Uterus (tissue), 2 donors: ENCODE data around the gene TMEM156.
"Not testable (repeated sequence)": the region's sequence is repeated elsewhere in the genome, so short reads cannot be mapped to it uniquely, and the experiment has no call there.

Source experiments
- POLR2A ChIP-seq, 2 donors: fragments of 450-650 bp; IDR thresholded peaks; one replicate each; pipeline ENCODE4 v1.6.1; 2016; ENCODE audit warnings: antibody characterized with exemption in 2 of 2, mild to moderate bottlenecking in 1 of 2, moderate library complexity in 1 of 2
- TF ChIP-seq, protein P1 (sequence below), 4 experiments: fragments of 200-600 bp in 2 of 4; fragments of 450-650 bp in 2 of 4; sonication (generic) in 2 of 4; IDR thresholded peaks; one replicate each; pipeline ENCODE4 v1.5.1; 2016 to 2019; ENCODE audit warnings: antibody characterized with exemption in 4 of 4, mild to moderate bottlenecking in 2 of 4, moderate library complexity in 1 of 4

DNA sequence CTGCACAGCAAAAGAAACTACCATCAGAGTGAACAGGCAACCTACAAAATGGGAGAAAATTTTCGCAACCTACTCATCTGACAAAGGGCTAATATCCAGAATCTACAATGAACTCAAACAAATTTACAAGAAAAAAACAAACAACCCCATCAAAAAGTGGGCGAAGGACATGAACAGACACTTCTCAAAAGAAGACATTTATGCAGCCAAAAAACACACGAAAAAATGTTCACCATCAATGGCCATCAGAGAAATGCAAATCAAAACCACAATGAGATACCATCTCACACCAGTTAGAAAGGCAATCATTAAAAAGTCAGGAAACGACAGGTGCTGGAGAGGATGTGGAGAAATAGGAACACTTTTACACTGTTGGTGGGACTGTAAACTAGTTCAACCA lies 30.2 kb downstream of the TMEM156 start:
- TF ChIP-seq, protein P1, sequence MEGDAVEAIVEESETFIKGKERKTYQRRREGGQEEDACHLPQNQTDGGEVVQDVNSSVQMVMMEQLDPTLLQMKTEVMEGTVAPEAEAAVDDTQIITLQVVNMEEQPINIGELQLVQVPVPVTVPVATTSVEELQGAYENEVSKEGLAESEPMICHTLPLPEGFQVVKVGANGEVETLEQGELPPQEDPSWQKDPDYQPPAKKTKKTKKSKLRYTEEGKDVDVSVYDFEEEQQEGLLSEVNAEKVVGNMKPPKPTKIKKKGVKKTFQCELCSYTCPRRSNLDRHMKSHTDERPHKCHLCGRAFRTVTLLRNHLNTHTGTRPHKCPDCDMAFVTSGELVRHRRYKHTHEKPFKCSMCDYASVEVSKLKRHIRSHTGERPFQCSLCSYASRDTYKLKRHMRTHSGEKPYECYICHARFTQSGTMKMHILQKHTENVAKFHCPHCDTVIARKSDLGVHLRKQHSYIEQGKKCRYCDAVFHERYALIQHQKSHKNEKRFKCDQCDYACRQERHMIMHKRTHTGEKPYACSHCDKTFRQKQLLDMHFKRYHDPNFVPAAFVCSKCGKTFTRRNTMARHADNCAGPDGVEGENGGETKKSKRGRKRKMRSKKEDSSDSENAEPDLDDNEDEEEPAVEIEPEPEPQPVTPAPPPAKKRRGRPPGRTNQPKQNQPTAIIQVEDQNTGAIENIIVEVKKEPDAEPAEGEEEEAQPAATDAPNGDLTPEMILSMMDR (IDR thresholded peaks at IDR 0.05) = not testable (repeated sequence)
- not testable (repeated sequence) for TF ChIP-seq POLR2A (IDR thresholded peaks at IDR 0.05)
